Thyroid gland (tissue), 4 donors: ENCODE measurements around the gene RFX4.

Experiments used
- POLR2A ChIP-seq, 2 donors: fragments of 450-650 bp; IDR thresholded peaks; one replicate each; pipeline ENCODE4 v1.6.1; 2017; ENCODE audit warnings: antibody characterized with exemption in 2 of 2, mild to moderate bottlenecking in 2 of 2, moderate library complexity in 1 of 2
- TF ChIP-seq, protein P1 (sequence below), 6 experiments: fragments of 200-600 bp in 3 of 6; fragments of 450-650 bp in 3 of 6; sonication (generic) in 3 of 6; IDR thresholded peaks; one replicate each; pipeline ENCODE4 v1.5.1; 2016 to 2019; ENCODE audit warnings: antibody characterized with exemption in 6 of 6, mild to moderate bottlenecking in 2 of 6, inconsistent platforms in 1 of 6, moderate library complexity in 1 of 6

DNA sequence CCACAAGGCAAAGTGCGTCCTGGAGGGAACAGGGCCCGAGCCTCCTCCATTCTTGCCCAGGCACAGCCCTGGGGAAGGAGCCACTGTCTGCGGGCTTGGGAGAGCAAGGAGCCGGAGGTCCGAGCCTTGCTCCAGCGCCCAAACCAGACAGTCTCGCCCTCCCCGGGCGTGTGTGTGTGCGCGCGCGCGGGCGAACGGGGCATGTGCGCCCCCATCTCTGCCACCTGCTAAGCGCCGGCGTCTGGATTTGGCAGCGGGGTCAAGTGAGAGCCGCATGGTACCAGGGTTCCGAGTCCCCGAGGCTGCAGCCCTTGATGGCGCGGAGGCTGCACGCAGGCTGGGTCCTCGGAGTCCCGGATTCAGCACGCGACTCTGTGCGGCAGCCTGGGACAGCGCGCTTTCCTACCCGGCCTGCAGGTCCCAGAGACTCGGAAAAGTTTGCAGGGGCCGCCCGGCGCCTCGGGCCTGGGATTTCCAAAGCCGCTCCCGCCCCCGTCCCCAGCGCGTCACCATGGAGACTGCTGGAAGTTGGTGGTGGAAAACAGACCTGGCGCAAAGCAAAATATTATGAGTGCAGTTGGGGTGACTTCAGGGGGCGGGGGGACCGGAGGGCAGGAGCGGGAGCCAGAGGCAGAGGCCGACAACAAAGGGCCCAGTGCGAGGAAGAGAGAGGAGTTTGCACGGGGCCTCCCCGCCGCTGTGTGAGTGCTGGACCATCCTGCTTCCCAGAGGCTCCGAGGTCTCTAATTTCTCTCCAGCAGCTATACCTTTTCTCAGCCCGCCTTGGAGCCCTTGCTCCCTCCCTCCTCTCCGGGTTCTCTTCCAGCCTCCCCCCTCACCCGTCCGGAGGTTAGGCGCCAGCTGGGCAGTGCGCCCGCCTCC, 4.2 kb downstream of the RFX4 start:
- TF ChIP-seq, protein P1, sequence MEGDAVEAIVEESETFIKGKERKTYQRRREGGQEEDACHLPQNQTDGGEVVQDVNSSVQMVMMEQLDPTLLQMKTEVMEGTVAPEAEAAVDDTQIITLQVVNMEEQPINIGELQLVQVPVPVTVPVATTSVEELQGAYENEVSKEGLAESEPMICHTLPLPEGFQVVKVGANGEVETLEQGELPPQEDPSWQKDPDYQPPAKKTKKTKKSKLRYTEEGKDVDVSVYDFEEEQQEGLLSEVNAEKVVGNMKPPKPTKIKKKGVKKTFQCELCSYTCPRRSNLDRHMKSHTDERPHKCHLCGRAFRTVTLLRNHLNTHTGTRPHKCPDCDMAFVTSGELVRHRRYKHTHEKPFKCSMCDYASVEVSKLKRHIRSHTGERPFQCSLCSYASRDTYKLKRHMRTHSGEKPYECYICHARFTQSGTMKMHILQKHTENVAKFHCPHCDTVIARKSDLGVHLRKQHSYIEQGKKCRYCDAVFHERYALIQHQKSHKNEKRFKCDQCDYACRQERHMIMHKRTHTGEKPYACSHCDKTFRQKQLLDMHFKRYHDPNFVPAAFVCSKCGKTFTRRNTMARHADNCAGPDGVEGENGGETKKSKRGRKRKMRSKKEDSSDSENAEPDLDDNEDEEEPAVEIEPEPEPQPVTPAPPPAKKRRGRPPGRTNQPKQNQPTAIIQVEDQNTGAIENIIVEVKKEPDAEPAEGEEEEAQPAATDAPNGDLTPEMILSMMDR (IDR thresholded peaks at IDR 0.05), result no peak
- TF ChIP-seq POLR2A (IDR thresholded peaks at IDR 0.05), result no peak
